OCI-LY1 (cell line): ENCODE results near the gene PTPMT1.

Experiments
- CTCF ChIP-seq: fragments of 200-600 bp; sonication (generic), shearing (Covaris generic); IDR thresholded peaks from 2 replicates; pipeline ENCODE4 v1.5.1; 2017; ENCODE audit warnings: mild to moderate bottlenecking, antibody characterized with exemption, low read length, moderate library complexity, mixed read lengths
- EZH2 ChIP-seq: fragments of 200-600 bp; sonication (generic), shearing (Covaris generic); IDR thresholded peaks from 2 replicates; pipeline ENCODE4 v1.8.0; 2017; ENCODE audit warnings: borderline replicate concordance, mixed run types, mild to moderate bottlenecking, antibody characterized with exemption, low read length, moderate library complexity, mixed read lengths

- no peak for TF ChIP-seq CTCF
- no peak for TF ChIP-seq EZH2
Measured at GRCh38 chr11:47527186-47527585, 38.2 kb upstream of the PTPMT1 start.
